Hepatocyte (in vitro differentiated cells): ENCODE measurements around the gene YWHAG.

Source experiments
- EZH2 ChIP-seq: fragments of 200-600 bp; sonication (generic); IDR thresholded peaks from 2 replicates; pipeline ENCODE4 v1.6.1; 2016; ENCODE audit warnings: antibody characterized with exemption, mild to moderate bottlenecking, borderline replicate concordance
- EZH2phosphoT487 ChIP-seq: fragments of 200-600 bp; sonication (generic); IDR thresholded peaks from one replicate; pipeline ENCODE4 v1.6.1; 2018; ENCODE audit warnings: antibody characterized with exemption, mild to moderate bottlenecking, low read depth, moderate library complexity; ENCODE audit not compliant: unreplicated experiment, severe bottlenecking
- TF ChIP-seq, protein P1 (sequence below): fragments of 200-600 bp; sonication (generic); IDR thresholded peaks from 2 replicates; pipeline ENCODE4 v1.5.1; 2016; ENCODE audit warnings: antibody characterized with exemption, mild to moderate bottlenecking; ENCODE audit not compliant: poor library complexity

GRCh38 chr7:76293407-76293901, 65.3 kb downstream of the YWHAG start:
- TF ChIP-seq EZH2 (no peak), EZH2phosphoT487 (no peak)
- TF ChIP-seq, protein P1, sequence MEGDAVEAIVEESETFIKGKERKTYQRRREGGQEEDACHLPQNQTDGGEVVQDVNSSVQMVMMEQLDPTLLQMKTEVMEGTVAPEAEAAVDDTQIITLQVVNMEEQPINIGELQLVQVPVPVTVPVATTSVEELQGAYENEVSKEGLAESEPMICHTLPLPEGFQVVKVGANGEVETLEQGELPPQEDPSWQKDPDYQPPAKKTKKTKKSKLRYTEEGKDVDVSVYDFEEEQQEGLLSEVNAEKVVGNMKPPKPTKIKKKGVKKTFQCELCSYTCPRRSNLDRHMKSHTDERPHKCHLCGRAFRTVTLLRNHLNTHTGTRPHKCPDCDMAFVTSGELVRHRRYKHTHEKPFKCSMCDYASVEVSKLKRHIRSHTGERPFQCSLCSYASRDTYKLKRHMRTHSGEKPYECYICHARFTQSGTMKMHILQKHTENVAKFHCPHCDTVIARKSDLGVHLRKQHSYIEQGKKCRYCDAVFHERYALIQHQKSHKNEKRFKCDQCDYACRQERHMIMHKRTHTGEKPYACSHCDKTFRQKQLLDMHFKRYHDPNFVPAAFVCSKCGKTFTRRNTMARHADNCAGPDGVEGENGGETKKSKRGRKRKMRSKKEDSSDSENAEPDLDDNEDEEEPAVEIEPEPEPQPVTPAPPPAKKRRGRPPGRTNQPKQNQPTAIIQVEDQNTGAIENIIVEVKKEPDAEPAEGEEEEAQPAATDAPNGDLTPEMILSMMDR: no peak
